Sigmoid colon (tissue), 4 donors: ENCODE results near the gene SAMD9.

ENCODE experiments used
- POLR2A ChIP-seq, 2 donors: fragments of 450-650 bp; IDR thresholded peaks; one replicate each; pipeline ENCODE4 v1.6.1; 2016; ENCODE audit warnings: antibody characterized with exemption in 2 of 2, mild to moderate bottlenecking in 2 of 2, moderate library complexity in 2 of 2
- POLR2AphosphoS5 ChIP-seq, 4 donors: sonication (generic); formaldehyde crosslinking; IDR thresholded peaks; one replicate each; pipeline ENCODE4 v1.6.1; 2017; ENCODE audit warnings: antibody characterized with exemption in 4 of 4
- TF ChIP-seq, protein P1 (sequence below), 4 experiments: fragments of 450-650 bp in 3 of 4; fragments of 200-600 bp in 1 of 4; IDR thresholded peaks; one replicate each; pipeline ENCODE4 v1.5.1; 2016 to 2019; ENCODE audit warnings: antibody characterized with exemption in 4 of 4, mild to moderate bottlenecking in 3 of 4, moderate library complexity in 2 of 4

DNA sequence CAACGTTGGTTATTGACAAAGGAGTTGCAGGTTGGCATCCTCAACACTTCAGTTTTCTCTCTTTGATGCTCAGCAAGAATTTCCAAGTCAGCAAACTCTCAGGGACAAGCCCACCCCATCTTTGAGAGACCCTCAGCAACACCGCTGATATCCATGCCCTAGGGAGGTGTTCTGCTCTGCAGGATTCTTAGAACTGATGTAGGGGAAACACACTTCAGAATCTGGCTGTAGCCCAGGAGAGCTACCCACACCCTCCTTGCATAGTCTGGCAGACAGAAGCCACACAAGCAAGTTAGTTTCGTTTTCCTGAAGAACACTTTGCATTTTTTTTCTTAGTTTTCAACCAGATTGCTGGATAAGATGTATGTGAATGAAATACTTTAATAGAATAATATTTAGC, 29.6 kb upstream of the SAMD9 start:
- TF ChIP-seq, protein P1, sequence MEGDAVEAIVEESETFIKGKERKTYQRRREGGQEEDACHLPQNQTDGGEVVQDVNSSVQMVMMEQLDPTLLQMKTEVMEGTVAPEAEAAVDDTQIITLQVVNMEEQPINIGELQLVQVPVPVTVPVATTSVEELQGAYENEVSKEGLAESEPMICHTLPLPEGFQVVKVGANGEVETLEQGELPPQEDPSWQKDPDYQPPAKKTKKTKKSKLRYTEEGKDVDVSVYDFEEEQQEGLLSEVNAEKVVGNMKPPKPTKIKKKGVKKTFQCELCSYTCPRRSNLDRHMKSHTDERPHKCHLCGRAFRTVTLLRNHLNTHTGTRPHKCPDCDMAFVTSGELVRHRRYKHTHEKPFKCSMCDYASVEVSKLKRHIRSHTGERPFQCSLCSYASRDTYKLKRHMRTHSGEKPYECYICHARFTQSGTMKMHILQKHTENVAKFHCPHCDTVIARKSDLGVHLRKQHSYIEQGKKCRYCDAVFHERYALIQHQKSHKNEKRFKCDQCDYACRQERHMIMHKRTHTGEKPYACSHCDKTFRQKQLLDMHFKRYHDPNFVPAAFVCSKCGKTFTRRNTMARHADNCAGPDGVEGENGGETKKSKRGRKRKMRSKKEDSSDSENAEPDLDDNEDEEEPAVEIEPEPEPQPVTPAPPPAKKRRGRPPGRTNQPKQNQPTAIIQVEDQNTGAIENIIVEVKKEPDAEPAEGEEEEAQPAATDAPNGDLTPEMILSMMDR (IDR thresholded peaks at IDR 0.05), result no peak
- TF ChIP-seq POLR2A (IDR thresholded peaks at IDR 0.05) (no peak), POLR2AphosphoS5 (IDR thresholded peaks at IDR 0.05) (peak in 1 of 4 donors; percentile 6)
